ENCODE measurements around the gene CACNB4.

Gene CACNB4

GRCh38 chr2:151845481-151845880 lies 253.4 kb downstream of the CACNB4 start:
- no peak overlapping the region for H3K9ac ChIP-seq (ENCODE audit: low read depth, low read length, poor library complexity, severe bottlenecking)

DNA sequence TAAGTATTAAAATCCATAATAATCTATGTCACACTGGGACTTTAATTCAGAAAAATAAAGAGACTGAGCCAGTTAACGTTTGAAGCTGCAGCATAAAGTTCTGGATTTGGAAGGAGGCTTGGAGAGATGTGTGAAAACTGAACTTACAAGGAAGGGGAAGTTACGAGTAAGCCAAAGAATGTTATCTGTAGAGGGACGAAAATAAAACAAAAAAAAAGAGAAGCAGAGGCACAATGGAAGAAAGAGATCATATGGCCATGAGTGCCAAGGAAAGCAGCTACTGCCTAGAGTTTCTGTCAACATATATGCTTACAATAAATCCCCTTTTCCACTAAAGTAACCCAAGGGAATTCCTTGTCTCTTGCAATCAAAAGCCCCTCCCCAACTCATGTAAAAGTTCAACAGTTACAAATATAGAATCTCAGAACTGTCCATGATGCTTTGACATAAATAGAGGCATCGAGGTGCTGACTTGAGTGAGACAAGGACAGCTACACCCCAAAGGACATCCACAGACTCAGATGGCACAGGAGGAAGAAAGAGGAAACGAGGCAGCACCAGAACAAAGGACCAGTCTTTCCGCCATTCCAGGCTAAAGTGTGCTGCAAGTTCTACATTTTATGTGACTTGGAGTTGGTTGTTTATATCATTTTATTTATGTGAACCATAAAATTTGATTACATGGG lies 254.5 kb downstream of the CACNB4 start:
- no peaks in the 10 kb centered on the region for H3K9me3 ChIP-seq (ENCODE audit: insufficient read depth, low read depth, low read length)
- no peaks in the 10 kb centered on the region for H3F3A ChIP-seq (ENCODE audit: low read depth)
- no peaks in the 10 kb centered on the region for H3K79me2 ChIP-seq (ENCODE audit: insufficient read depth, low read length)
- H3K36me3 ChIP-seq (ENCODE audit: insufficient read depth, low read length) = no peaks in the 10 kb centered on the region
- H3K4me2 ChIP-seq (ENCODE audit: low read depth, low read length, poor library complexity, severe bottlenecking) = no peak overlapping the region
- no peaks in the 10 kb centered on the region for H3K9me2 ChIP-seq (replicated peaks; ENCODE audit: low read depth, low read length)
- H3K27me3 ChIP-seq (ENCODE audit: insufficient read depth, low read length, poor library complexity, severe bottlenecking) = no peaks in the 10 kb centered on the region
- peaks cover 9% of the 10 kb centered on the region for H3K4me1 ChIP-seq (ENCODE audit: insufficient read depth, low read length, poor library complexity, severe bottlenecking)
- no peaks in the 10 kb centered on the region for H4K20me1 ChIP-seq (ENCODE audit: insufficient read depth, low read length, poor library complexity, severe bottlenecking)
- no peak overlapping the region for H2AFZ ChIP-seq (ENCODE audit: low read length)
- no peak overlapping the region for H3K9ac ChIP-seq (ENCODE audit: low read depth, low read length, poor library complexity, severe bottlenecking)
- TF ChIP-seq, protein P1, sequence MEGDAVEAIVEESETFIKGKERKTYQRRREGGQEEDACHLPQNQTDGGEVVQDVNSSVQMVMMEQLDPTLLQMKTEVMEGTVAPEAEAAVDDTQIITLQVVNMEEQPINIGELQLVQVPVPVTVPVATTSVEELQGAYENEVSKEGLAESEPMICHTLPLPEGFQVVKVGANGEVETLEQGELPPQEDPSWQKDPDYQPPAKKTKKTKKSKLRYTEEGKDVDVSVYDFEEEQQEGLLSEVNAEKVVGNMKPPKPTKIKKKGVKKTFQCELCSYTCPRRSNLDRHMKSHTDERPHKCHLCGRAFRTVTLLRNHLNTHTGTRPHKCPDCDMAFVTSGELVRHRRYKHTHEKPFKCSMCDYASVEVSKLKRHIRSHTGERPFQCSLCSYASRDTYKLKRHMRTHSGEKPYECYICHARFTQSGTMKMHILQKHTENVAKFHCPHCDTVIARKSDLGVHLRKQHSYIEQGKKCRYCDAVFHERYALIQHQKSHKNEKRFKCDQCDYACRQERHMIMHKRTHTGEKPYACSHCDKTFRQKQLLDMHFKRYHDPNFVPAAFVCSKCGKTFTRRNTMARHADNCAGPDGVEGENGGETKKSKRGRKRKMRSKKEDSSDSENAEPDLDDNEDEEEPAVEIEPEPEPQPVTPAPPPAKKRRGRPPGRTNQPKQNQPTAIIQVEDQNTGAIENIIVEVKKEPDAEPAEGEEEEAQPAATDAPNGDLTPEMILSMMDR (conservative IDR thresholded peaks at IDR 0.05; ENCODE audit: low read length) = no peak
- TF ChIP-seq EZH2phosphoT487 (IDR thresholded peaks at IDR 0.05; ENCODE audit: borderline replicate concordance) = no peak
- no peak overlapping the region for H3K4me3 ChIP-seq (ENCODE audit: low read length, poor library complexity, severe bottlenecking)

More at GRCh38 chr2:151845481-151845880, 253.4 kb downstream of the CACNB4 start:
- no peaks in the 10 kb centered on the region for H3F3A ChIP-seq (ENCODE audit: low read depth)
- H4K20me1 ChIP-seq (ENCODE audit: insufficient read depth, low read length, poor library complexity, severe bottlenecking) = no peaks in the 10 kb centered on the region
- H3K27me3 ChIP-seq (ENCODE audit: insufficient read depth, low read length, poor library complexity, severe bottlenecking) = no peaks in the 10 kb centered on the region
- no peaks in the 10 kb centered on the region for H3K9me3 ChIP-seq (ENCODE audit: insufficient read depth, low read depth, low read length)
- no peak overlapping the region for H3K4me2 ChIP-seq (ENCODE audit: low read depth, low read length, poor library complexity, severe bottlenecking)
- H3K36me3 ChIP-seq (ENCODE audit: insufficient read depth, low read length) = no peaks in the 10 kb centered on the region
- H3K4me3 ChIP-seq (ENCODE audit: low read length, poor library complexity, severe bottlenecking) = no peak overlapping the region
- no peak overlapping the region for H2AFZ ChIP-seq (ENCODE audit: low read length)
- no peak for TF ChIP-seq EZH2phosphoT487 (IDR thresholded peaks at IDR 0.05; ENCODE audit: borderline replicate concordance)
- TF ChIP-seq, protein P1 (conservative IDR thresholded peaks at IDR 0.05; ENCODE audit: low read length) = no peak
- peaks cover 9% of the 10 kb centered on the region for H3K4me1 ChIP-seq (ENCODE audit: insufficient read depth, low read length, poor library complexity, severe bottlenecking)
- no peaks in the 10 kb centered on the region for H3K9me2 ChIP-seq (replicated peaks; ENCODE audit: low read depth, low read length)
- no peaks in the 10 kb centered on the region for H3K79me2 ChIP-seq (ENCODE audit: insufficient read depth, low read length)

DNA sequence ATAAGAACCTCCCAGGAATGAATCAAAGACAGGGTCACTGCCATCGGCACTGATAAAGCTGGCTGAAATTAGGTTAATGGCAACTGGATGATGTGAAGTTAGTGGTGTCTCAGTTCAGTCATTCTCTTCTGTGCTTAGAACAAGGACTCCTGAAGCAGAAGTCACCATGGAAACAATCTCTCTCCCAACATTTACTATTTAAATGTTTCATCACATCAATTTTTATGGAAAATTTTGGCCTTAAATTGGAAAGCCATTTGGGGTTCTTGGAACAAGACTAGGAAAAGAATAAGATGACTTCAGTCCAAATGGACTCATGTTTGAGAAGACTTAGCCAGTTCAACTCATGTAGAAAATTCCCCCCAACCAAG lies 255.2 kb downstream of the CACNB4 start:
- no peak for TF ChIP-seq EZH2phosphoT487 (IDR thresholded peaks at IDR 0.05; ENCODE audit: borderline replicate concordance)
- TF ChIP-seq, protein P1 (conservative IDR thresholded peaks at IDR 0.05; ENCODE audit: low read length) = no peak
- no peaks in the 10 kb centered on the region for H3K27me3 ChIP-seq (ENCODE audit: insufficient read depth, low read length, poor library complexity, severe bottlenecking)
- no peaks in the 10 kb centered on the region for H3F3A ChIP-seq (ENCODE audit: low read depth)
- H2AFZ ChIP-seq (ENCODE audit: low read length) = no peak overlapping the region
- H3K9me2 ChIP-seq (replicated peaks; ENCODE audit: low read depth, low read length) = no peaks in the 10 kb centered on the region
- H3K36me3 ChIP-seq (ENCODE audit: insufficient read depth, low read length) = no peaks in the 10 kb centered on the region
- H3K9me3 ChIP-seq (ENCODE audit: insufficient read depth, low read depth, low read length) = no peaks in the 10 kb centered on the region
- H3K4me2 ChIP-seq (ENCODE audit: low read depth, low read length, poor library complexity, severe bottlenecking) = no peak overlapping the region
- H3K79me2 ChIP-seq (ENCODE audit: insufficient read depth, low read length) = no peaks in the 10 kb centered on the region
- no peak overlapping the region for H3K9ac ChIP-seq (ENCODE audit: low read depth, low read length, poor library complexity, severe bottlenecking)
- no peaks in the 10 kb centered on the region for H4K20me1 ChIP-seq (ENCODE audit: insufficient read depth, low read length, poor library complexity, severe bottlenecking)
- H3K4me3 ChIP-seq (ENCODE audit: low read length, poor library complexity, severe bottlenecking) = no peak overlapping the region
- peaks cover 9% of the 10 kb centered on the region for H3K4me1 ChIP-seq (ENCODE audit: insufficient read depth, low read length, poor library complexity, severe bottlenecking)

All from Loucy (cell line).